Upper lobe of left lung (tissue), 4 donors: ENCODE data around the gene OR56A1.

ENCODE experiments used
- POLR2AphosphoS5 ChIP-seq, 2 donors: sonication (generic); formaldehyde crosslinking; IDR thresholded peaks; one replicate each; pipeline ENCODE4 v1.5.1; 2017; ENCODE audit warnings: antibody characterized with exemption in 2 of 2
- TF ChIP-seq, protein P1 (sequence below), 6 experiments: fragments of 450-650 bp in 4 of 6; fragments of 200-600 bp in 2 of 6; sonication (generic) in 2 of 6; IDR thresholded peaks; one replicate each; pipeline ENCODE4 v1.5.1; 2016 to 2019; ENCODE audit warnings: antibody characterized with exemption in 6 of 6

DNA sequence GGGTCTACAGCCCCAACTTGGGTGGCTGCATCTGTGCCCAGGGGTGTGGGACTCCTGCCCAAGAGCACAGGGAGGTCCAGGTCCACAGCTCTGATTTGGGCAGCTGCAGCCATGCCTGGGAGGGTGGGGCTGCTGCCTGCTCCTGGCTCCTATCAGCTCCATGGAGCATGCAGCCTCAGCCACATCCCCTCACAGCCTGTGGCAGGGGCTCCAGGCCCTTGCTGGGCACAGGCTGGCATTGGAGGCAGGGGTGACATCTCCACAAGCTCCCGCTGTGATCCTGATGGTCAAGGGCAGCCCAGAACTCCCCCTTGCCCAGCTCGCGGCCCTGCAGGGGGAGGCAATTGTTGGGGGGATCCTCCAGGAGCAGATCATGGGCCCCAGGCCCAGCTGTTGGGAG lies 17.5 kb downstream of the OR56A1 start:
- TF ChIP-seq, protein P1, sequence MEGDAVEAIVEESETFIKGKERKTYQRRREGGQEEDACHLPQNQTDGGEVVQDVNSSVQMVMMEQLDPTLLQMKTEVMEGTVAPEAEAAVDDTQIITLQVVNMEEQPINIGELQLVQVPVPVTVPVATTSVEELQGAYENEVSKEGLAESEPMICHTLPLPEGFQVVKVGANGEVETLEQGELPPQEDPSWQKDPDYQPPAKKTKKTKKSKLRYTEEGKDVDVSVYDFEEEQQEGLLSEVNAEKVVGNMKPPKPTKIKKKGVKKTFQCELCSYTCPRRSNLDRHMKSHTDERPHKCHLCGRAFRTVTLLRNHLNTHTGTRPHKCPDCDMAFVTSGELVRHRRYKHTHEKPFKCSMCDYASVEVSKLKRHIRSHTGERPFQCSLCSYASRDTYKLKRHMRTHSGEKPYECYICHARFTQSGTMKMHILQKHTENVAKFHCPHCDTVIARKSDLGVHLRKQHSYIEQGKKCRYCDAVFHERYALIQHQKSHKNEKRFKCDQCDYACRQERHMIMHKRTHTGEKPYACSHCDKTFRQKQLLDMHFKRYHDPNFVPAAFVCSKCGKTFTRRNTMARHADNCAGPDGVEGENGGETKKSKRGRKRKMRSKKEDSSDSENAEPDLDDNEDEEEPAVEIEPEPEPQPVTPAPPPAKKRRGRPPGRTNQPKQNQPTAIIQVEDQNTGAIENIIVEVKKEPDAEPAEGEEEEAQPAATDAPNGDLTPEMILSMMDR (IDR thresholded peaks at IDR 0.05) = no peak
- no peak for TF ChIP-seq POLR2AphosphoS5 (IDR thresholded peaks at IDR 0.05)
